ENCODE data around the gene MARCHF6. TPM values are rescaled to one million over a fixed set of nuclear protein-coding genes. Genes with fewer than 3 reads are reported as not detected.

The MARCHF6 gene
- total and polyA plus RNA-seq, 9 of the 15 experiments (the other 6 are each of a cell fraction or from before 2014, with no cell fraction given): 74.1 to 456 (median 116) TPM

DNA sequence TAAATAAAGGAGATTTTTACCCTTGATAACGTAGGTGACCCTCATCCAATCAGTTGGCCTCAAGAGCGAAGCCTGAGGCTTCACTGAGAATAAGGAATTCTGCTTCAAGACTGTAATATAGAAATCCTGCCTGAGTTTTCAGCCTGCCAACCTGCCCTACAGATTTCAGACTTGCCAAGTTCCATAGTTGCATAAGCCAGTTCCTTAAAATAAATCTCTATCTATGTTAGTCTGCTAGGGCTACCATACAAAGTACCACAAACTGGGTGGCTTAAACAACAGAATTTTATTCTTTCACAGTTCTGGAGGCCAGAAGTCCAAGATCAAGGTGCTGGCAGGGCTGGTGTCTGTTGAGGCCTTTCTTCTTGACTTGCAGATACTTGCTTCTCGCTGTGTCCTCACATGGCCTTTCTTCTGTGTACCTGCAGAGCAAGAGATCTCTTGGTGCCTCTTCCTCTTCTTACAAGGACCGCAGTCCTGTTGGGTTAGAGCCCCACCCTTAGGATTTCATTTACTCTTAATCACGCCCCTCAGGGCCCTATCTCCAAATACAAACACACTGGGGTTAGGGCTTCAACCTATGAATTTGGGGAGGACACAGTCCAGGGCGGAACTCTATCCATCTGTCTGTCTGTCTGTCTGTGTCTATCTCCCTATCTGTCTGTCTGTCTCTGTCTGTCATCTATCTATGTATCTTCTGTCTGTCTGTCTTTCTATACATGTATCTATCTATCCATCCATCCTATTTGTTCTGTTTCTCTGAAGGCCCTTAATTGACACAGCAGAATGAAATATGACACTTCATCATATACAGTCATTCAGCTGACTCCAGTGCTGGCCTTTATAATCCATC, 28.8 kb upstream of the MARCHF6 start (continued):
- TF ChIP-seq HDAC1 (IDR thresholded peaks at IDR 0.05) (peak in 1 of 2 experiments; percentile 21; a peak in 1 of 4 replicates), SMAD4 (CRISPR knock-in tag; conservative IDR thresholded peaks at IDR 0.05) (peak; percentile 83), EP300 (IDR thresholded peaks at IDR 0.05; ENCODE audit: low read length) (no peak), FOXK2 (conservative IDR thresholded peaks at IDR 0.05 in 1 of 2, IDR thresholded peaks at IDR 0.05 in 1 of 2; ENCODE audit: low read depth in 2 of 2) (no peak), MEIS2 (IDR thresholded peaks at IDR 0.05; ENCODE audit: partially characterized antibody) (peak; percentile 66), ZNF764 (CRISPR knock-in tag; IDR thresholded peaks at IDR 0.05; ENCODE audit: low read depth) (no peak), L3MBTL2 (IDR thresholded peaks at IDR 0.05) (no peak)
- TF ChIP-seq, protein P1, sequence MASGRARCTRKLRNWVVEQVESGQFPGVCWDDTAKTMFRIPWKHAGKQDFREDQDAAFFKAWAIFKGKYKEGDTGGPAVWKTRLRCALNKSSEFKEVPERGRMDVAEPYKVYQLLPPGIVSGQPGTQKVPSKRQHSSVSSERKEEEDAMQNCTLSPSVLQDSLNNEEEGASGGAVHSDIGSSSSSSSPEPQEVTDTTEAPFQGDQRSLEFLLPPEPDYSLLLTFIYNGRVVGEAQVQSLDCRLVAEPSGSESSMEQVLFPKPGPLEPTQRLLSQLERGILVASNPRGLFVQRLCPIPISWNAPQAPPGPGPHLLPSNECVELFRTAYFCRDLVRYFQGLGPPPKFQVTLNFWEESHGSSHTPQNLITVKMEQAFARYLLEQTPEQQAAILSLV (tag; IDR thresholded peaks at IDR 0.05): no peak
- TF ChIP-seq, protein P2, sequence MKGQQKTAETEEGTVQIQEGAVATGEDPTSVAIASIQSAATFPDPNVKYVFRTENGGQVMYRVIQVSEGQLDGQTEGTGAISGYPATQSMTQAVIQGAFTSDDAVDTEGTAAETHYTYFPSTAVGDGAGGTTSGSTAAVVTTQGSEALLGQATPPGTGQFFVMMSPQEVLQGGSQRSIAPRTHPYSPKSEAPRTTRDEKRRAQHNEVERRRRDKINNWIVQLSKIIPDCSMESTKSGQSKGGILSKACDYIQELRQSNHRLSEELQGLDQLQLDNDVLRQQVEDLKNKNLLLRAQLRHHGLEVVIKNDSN (CRISPR knock-in tag; IDR thresholded peaks at IDR 0.05): no peak
- TF ChIP-seq, protein P3, sequence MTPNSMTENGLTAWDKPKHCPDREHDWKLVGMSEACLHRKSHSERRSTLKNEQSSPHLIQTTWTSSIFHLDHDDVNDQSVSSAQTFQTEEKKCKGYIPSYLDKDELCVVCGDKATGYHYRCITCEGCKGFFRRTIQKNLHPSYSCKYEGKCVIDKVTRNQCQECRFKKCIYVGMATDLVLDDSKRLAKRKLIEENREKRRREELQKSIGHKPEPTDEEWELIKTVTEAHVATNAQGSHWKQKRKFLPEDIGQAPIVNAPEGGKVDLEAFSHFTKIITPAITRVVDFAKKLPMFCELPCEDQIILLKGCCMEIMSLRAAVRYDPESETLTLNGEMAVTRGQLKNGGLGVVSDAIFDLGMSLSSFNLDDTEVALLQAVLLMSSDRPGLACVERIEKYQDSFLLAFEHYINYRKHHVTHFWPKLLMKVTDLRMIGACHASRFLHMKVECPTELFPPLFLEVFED (CRISPR knock-in tag; conservative IDR thresholded peaks at IDR 0.05): no peak
- TF ChIP-seq, protein P4, sequence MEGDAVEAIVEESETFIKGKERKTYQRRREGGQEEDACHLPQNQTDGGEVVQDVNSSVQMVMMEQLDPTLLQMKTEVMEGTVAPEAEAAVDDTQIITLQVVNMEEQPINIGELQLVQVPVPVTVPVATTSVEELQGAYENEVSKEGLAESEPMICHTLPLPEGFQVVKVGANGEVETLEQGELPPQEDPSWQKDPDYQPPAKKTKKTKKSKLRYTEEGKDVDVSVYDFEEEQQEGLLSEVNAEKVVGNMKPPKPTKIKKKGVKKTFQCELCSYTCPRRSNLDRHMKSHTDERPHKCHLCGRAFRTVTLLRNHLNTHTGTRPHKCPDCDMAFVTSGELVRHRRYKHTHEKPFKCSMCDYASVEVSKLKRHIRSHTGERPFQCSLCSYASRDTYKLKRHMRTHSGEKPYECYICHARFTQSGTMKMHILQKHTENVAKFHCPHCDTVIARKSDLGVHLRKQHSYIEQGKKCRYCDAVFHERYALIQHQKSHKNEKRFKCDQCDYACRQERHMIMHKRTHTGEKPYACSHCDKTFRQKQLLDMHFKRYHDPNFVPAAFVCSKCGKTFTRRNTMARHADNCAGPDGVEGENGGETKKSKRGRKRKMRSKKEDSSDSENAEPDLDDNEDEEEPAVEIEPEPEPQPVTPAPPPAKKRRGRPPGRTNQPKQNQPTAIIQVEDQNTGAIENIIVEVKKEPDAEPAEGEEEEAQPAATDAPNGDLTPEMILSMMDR (IDR thresholded peaks at IDR 0.05 in 2 of 3, conservative IDR thresholded peaks at IDR 0.05 in 1 of 3; ENCODE audit: insufficient read depth in 2 of 3, low read depth in 1 of 3, low read length in 3 of 3): peak in 1 of 3 experiments; percentile 15; a peak in 1 of 6 replicates
- TF ChIP-seq, protein P5, sequence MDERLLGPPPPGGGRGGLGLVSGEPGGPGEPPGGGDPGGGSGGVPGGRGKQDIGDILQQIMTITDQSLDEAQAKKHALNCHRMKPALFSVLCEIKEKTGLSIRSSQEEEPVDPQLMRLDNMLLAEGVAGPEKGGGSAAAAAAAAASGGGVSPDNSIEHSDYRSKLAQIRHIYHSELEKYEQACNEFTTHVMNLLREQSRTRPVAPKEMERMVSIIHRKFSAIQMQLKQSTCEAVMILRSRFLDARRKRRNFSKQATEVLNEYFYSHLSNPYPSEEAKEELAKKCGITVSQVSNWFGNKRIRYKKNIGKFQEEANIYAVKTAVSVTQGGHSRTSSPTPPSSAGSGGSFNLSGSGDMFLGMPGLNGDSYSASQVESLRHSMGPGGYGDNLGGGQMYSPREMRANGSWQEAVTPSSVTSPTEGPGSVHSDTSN (CRISPR knock-in tag; IDR thresholded peaks at IDR 0.05; ENCODE audit: low read depth): no peak
- TF ChIP-seq, protein P5 (tag; conservative IDR thresholded peaks at IDR 0.05; ENCODE audit: low read depth): peak; percentile 77
